Measurements from ENCODE around the gene ADCYAP1R1.

DNA sequence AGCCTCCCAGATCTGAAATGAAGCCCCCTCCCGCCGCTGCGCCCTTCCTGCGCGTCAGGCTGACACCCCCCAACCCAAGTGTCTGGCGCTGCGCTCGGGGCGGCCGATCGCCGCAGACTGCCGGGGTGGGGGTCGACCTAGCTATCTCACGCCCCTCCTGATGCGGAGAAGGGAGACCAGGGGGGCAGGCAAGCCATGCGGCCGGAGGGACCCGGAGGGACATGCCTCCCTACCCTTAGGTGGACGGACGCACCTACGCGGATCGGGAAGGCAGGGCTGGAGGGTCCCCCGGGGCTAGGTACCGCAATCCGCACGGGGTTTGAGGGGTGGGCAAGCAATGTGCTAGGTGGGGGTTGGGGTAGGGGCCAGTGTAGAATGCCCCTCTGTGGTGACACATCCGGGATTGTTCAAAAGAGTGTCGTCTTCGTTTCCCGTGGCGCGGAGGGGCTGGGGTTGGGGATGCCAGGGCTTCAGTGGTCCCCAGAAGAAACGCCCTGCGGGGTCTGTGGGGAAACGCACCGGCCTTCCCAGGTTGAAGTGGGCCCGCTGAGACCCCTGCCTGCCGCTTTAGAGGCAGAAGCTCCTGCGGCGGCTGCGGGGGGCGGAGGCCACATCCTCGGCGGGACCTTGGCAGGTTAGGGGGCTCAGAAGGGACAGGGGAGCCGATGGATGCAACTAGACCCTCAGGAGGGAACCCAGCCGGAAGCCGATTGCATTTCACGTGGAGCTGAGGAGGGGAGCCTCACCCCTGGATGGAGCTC lies 913 bp downstream of the ADCYAP1R1 start:
- no peak for TF ChIP-seq TAF1 (IDR thresholded peaks at IDR 0.05; ENCODE audit: borderline replicate concordance, low read depth, low read length)
- no peak for TF ChIP-seq POLR2A (IDR thresholded peaks at IDR 0.05; ENCODE audit: low read depth, low read length)
